ENCODE data around the gene CHST11.

Gene CHST11

DNA sequence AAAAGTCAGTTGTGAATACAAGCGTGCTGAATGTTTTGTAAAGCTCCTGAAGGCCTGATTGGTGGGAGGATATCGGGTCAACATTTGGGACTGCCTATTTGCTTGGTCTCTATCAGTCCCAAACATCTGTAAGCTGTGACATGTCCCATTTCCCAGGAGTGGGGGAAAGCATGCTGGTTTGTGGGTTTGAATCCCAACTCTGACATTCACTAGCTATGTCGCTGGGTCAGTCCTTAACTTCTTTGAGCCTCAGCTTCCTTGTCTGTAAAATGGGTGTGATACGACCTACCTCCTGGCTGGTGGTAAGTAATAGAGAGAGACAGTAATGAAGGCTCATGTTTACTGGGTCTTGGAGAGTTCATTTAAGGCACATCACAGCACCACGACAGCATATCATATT lies 136.7 kb downstream of the CHST11 start:
- FAIRE-seq = no peak

DNA sequence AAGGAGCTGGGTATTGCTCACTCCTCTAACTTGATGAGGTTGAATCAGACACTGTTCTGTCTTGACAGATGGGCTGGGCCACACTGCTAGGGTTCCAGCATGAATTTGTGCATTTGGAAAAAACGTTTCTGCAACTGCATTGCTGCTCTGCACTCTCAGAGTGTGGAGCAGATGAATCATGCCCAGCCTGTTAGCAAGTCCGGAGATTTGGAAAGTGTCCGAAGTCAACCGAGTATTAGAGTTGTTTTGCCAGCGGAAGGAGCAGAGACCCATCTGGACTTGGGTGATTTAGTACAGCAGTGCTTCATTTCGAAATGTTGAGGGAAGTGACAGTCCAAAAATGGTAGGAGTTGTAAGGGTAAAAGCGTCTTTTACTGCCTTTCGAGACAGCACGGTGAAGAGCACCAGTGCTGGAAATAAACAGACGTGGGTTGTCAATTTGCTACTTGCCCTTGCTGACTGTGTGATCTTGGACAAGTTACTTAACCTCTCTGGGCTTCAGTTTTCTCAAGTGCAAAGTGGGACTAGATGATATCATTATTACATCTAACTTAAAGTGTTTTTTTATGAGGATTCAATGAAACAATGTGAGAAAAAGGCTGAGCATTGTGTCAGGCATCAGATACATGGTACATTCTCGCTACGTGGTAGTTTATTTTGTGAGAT lies 139.5 kb downstream of the CHST11 start:
- FAIRE-seq (no peak), DNase-seq (ENCODE audit: extremely low spot score, insufficient read length, low read depth) (no peak)

More for the DNA sequence above, 136.7 kb downstream of the CHST11 start:
- no peak for DNase-seq (ENCODE audit: extremely low spot score, insufficient read length, low read depth)

DNA sequence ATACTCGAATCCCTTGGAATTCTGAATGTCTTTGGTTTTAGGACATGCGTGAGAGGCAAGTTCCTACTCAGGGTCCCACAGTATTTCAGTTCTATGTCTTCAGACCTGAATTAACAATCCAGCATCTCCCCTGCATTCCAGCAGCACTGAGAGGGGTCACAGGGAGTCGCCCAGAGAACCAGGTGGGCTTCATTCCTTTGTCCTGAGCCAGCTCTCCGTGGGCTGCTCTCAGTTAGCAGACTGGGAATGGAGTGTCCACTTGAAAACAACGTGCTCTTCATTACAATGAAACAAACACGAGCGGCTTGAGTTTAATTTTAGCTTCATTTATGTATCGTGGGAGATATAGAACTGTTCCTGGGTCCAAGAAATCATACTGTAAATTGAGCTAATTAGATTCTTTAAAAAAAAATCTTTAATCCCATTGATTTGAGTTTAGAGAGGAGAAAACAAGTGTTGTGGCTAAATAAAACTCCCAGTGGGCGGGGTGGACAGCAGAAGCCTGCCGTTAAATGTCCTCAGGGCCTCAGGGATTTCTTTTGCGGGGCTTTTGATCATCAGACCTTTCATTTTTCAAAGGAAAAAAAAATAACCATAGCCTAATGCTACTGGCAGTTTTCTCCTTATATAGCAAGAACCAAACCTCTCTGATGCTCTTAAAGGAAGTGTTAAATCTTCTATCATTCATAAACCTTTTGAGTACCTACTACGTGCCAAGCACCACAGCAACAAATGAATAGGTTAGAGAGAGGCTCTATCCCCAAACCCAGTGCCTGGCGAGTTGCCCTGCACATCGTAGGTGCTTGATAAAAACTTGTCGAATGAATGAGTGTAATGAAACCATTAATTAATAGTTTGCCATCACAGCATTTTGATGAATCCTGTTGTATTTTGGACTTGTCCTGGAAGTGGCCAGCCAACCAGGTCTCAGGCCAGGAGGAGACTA lies 140.4 kb downstream of the CHST11 start:
- no peak for DNase-seq (ENCODE audit: extremely low spot score, insufficient read length, low read depth)
- no peak for FAIRE-seq

DNA sequence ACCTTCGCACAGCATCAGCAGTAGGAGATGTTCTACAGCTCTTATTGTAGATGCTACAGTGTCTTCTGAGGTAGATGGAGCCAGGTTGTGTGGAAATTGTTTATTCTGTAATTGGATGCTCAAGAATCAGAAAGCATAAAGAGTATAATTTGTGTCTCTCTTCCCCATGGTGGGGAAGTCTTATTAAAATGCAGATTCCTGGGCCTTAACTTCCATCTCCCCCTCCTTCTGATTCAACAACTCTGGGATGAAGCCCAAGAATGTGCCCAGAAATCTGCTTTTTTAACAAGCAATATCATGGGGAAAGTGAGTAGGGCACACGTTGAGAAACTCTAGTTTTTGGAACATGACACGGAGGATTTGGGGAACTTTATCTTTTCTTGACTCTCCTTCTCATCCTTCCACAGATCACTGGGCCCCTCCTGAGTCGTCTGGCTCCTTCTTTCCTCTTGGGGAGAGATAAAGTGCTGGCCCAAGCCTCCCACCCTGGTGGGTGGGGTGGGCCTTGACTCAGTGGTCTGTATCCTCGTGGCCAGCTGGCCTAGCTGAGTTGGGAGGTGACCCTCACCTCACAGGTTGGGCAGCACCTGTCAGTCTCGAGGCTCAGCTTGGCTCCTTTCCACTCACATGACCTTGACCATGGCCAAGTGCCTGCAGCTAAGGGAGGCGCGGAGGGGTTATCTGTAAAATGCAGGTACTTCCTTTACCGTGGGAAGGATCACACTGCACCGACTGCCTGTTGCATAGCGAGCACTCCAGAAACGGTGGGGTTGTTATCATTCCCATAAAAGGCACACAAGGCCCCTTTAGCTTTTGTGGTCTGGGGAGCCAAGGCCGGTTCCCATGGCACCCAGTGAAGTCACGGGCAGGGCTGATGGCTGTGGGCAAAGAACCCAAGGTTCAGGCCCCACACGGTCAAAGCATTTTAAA lies 141.9 kb downstream of the CHST11 start:
- FAIRE-seq = no peak
- no peak for DNase-seq (ENCODE audit: extremely low spot score, insufficient read length, low read depth)

DNA sequence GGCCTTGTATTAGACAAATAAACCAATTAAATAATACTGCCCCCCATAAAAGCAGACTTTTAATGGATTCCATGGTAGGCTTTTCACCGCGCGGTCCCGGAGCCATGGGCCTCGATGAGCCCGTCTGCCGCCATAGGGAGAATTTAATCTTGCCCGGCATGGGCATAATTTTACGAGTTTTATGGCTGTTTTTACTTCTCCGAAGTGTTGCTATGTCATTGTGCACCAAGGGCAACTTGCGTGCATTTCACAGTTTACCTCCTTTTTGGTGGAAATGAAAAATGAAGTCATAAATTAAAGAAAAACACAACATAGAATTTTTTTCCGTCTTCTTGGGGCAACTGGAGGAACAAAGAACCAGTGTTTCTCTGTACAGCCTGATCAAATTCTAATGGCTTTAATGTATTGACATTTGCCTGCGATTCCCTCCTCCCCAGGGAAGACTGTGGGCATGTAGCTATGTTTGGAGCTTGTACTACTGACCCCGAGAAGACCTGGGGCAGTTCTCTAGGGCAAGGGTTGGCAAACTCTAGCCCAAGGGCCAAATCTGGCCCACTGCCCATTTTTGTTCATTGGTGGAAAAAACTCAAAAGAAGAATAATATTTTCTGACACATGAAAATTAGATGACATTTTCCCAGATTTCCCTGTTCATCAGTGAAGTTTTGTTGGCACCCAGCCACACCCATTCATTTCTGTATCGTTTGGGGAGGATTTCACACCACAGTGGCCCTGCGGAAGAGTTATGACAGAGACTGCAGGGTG lies 142.7 kb downstream of the CHST11 start:
- FAIRE-seq (no peak), DNase-seq (ENCODE audit: extremely low spot score, insufficient read length, low read depth) (no peak)

DNA sequence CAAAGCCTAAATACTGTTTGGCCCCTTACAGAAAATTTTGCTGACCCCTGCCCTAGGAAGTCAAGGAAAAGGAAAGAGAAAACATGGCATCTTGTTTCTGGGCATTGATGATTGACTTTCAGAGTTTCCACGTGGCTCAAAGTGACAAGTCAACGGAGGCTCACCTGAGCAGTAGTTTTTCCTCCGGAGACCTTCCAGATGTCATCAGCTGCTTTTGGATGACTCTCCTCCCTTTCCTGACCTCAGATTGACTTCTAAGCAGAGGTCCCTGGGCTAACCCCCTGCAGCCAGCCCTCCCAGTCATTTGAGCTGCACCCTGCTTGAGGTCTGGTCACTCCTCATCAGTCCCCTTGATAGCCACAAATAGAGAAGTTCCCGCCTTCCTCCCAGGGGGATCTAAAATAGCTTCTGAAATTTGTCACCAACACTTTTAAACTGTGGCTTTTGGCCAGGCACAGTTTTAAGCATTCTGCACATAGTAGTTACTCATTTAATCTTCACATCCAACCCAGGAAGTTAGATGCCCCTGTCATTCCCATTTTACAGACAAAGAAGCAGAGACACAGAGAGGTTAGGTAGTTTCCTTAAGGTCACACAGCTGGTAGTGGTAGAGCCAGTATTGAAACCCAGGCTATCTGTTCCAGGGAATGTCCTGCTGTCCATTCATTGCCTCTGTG lies 143.4 kb downstream of the CHST11 start:
- FAIRE-seq = peak; percentile 59
- DNase-seq (ENCODE audit: extremely low spot score, insufficient read length, low read depth) = peak; percentile 30

DNA sequence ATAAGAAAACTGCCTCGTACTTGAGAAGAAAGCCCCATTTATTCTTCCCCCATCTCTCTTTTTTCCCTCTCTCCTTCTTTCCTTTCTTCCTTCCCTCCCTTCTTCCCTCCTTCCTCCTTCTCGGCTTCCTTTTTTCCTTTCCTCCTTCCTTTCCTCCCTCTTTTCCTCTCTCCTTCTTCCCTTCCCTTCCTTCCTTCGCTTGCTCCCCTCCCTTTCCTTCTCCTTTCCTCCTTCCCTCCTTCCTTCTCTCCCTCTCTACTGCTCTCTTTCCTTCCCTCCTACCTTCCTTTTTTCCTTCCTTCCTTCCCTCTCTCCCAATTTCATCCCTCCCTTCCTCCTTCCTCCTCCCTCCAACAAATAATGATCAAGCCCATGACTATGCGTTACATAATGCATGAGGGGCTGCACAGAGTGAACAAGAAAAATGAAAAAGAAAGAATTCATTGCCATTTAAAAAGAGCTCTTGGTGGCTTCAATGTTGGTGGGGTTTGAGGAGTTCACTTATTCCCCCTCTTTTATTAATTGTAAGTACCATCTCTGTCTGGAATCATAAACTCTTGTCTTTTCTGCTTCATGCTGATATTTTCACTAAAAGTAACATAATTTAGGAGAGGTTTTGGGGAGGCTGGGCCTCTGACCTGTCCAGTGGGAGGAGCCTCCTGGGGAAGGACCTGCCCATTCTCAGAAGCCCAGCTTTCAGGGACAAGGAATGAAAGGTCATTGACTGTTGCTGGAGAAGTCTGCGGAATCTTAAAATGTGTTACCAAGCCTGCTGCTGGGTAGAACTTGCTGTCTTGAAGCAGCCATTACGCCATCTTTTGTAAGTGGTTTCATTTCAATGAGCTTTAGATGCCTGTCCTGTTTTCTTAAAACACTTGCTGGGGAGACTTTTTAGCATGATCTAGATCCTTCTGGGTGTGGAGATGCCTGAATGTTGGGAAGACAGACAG lies 144.3 kb downstream of the CHST11 start:
- no peak for DNase-seq (ENCODE audit: extremely low spot score, insufficient read length, low read depth)
- FAIRE-seq = no peak

DNA sequence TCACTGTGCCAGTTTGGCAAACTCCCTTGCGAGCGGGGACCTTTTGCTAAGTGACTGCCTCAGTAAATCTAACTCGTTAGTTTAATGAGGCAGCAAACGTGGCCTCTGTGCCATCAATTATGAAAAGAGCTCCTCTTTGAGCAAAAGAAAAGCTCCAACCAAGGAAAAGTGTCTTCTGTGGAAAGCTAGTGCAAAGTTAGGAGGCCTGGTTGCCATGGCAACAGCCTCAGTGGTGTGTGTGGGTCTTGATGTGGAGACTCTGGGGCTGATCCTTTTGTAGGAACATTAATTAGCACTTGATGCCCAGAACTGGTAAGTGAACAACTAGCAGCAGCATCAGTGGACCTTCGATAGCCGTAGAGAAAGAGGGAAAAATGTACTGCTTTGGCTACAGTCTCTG lies 145.7 kb downstream of the CHST11 start:
- FAIRE-seq (no peak), DNase-seq (ENCODE audit: extremely low spot score, insufficient read length, low read depth) (no peak)

DNA sequence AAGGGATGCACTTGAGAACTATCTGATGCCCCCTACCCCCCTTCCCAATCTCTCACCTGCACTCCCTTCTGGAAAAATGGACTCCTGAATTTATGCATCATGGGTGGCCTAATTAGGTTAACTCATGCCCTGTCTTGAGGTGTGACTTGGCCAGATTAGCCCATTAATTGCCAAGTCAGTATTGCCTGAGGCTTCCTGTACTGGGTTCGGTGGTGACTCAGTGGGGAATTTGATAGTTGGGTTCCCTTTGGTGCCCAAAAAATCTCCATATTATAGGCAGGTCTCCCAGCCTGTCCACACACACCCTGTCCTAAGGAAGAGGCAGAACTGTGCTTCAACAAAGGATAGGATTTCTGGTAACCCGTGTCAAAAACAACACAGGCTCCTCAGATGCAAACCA lies 146.1 kb downstream of the CHST11 start:
- no peak for DNase-seq (ENCODE audit: extremely low spot score, insufficient read length, low read depth)
- no peak for FAIRE-seq

DNA sequence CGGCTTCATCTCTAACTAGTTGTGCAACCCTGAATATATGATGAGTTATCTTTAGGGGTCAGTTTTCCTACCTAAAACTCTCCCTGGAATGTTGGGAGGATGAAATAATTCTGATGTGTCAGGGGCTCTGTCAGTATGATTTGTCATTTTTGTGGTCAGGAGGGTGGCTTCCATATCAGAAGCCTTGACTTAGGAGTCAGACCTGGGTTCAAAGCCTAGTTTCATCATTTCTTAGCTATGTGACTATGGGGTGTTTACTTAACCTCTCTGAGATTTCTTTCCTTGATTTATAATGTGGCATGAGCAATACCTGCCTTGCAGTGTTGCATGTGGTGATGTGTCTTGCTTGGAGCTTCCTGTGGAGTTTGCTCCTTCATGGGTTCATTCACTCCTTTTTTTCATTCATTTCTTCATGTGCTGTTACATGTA lies 146.8 kb downstream of the CHST11 start:
- no peak for FAIRE-seq
- no peak for DNase-seq (ENCODE audit: extremely low spot score, insufficient read length, low read depth)

DNA sequence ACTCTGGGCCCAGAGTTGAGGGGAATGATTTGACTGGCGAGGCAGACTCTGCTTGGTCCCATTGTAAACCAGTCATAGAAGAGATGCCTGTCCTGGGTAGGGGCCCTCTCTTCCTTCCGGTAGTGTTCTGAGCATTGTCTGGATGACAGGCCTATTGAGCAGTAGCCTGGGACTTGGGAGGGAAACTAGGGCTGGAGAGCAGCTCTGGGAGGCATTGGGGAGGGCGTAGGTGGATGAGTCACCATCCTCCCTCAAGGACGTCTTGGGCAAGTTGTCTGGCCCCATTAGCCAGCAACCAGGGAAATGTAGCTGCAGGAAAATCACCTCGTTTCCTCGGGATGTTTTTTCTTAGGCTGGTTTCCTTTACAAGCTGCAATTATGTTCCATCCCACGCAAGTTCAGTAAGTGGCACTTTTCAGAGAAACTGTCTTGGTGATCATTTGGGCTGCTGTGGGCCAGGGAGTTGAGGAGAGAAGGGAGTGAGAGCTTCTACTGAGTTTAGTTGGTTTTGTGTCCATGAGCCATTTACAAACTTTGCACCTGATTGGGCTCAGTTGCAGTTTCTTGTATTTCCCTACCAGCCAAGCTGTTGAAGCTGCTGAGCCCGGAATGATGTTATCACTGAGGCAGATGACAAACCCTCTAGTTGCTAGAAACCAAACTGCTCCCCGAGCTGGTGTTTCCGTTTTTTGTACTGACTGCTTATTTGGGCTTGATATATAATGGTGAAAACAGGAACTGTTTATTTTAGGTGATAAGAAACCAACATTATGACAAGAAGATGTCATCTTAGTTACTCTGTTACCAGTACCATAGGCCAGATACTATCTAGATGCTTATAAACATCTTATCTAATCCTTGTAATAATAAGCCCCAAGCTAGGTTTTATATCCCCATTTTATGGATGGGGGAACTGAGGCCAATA lies 147.6 kb downstream of the CHST11 start:
- peak; percentile 47 for DNase-seq (ENCODE audit: extremely low spot score, insufficient read length, low read depth)
- peak; percentile 86 for FAIRE-seq

DNA sequence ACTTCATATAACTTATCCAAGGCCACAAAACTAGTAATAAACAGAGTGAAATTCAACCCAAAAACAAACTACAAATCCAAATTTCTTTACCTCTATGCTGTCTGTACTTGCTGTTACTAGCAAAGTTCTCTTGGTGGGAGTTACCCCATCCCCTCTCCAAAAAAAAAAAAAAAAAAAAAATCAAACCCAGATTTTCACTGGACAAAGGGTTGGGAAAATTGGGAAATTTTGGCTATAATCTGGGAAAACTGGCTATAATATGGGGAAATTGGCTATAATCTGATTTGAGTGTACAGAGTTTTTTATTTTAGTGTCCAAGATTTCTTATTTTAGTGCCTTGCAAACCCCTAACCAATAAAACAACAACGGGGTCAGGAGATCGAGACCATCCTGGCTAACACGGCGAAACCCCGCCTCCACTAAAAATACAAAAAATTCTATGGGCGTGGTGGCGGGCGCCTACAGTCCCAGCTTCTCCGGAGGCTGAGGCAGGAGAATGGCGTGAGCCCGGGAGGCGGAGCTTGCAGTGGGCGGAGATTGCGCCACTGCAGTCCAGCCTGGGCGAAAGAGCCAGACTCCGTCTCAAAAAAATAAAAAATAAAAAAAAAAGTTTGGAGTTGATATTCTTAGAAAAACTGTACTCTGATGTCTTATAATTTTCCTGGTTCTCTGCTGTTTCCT lies 148.4 kb downstream of the CHST11 start:
- FAIRE-seq = no peak
- no peak for DNase-seq (ENCODE audit: extremely low spot score, insufficient read length, low read depth)

DNA sequence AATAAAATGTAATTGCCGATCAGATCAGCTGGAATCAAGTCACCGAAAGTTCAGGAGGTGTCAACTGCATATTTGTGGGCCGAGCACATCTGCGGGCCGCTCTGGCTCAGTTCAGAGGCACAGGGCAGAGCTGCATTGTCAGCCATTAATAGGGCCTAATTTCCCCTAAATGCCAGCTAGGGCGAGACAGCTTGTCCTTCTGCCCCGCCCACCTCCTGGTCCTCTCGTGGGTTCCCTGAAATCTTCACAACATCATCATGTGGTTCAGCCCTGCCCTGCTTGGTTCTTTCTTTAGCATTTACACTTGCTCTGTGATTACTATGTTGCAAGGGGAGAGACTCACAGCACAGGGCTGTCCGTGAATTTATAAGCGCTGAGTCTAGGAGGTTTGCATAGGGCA lies 148.9 kb downstream of the CHST11 start:
- FAIRE-seq (no peak), DNase-seq (ENCODE audit: extremely low spot score, insufficient read length, low read depth) (no peak)

DNA sequence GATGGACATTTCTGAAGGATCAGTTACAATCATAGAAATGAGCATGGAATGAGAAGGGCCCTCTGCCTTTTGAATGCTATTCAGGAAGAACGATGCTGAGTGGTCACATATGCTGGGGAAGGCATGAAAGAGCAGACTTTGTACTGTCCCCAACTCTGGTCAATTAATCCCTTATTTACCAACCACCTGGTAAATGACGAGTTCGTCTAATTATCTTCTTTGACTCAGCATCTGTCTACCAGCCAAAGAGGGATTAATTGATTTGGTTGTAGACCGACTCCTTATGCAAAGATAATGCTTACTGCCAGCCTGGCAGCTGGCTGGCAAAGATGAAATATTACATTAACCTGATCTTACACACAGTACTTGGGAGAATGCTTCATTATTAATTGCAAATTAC lies 152.2 kb downstream of the CHST11 start:
- FAIRE-seq (no peak), DNase-seq (ENCODE audit: extremely low spot score, insufficient read length, low read depth) (no peak)

DNA sequence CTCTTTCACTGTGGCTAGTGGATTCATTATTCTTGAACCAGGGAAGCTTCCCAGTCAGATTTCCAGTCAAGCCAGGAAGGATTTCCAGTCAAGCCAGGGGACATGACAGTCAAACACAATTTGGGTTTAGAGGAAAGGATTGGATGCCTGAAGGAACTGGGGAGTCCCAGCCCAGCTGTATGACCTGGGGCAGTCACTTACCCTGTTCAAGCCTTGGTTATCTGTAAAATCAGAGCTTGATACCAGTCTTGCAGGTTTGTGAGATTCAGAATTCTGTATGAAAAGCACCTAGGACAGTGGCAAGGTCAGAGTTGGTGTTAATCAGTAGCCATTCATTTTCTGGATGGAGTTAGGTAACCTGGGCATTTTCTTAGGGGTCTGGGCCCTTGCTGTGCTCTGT lies 152.7 kb downstream of the CHST11 start:
- DNase-seq (ENCODE audit: extremely low spot score, insufficient read length, low read depth) = no peak
- FAIRE-seq = no peak

DNA sequence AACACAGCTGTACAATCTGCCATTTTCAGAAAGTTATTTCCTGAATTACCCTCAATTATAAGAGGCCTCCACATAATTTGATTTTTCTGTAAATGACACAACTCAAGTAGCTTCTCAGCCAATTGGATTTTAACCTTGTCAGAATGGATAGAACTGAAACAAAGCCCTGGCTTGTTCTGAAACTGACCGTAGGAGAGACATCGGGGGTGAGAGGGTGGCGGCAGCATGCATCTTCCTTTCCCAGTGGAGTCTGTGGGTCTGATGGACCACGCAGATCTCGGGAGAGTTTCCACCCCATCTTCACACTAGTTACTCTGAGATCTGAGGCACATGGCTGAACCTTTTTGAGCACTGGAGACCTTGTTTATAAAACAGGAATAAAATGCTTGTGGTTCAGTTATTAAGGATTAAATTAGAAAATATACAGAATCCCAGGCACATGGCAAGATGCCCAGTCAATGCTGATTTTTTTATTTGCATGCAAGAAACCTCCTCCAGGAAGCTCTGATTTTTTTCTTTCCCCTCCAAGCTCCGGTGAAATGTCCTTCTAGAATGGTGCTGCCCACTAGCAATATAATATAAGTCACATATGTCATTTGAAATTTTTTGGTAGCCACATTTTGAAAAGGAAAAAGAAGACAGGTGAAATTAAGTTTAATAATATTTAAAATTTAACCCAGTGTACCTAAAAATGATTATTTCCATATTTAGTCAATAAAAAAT lies 153.9 kb downstream of the CHST11 start:
- DNase-seq (ENCODE audit: extremely low spot score, insufficient read length, low read depth) (no peak), FAIRE-seq (no peak)
